IPS-18c (cell line): ENCODE measurements around the gene PFN2.
"Not testable (repeated sequence)": the region's sequence is repeated elsewhere in the genome, so short reads cannot be mapped to it uniquely, and the experiment has no call there.

Experiments used
- H3K4me3 ChIP-seq: 2 replicates; pipeline ENCODE4 v1.7.0; 2013; ENCODE audit warnings: low read depth, mild to moderate bottlenecking, low read length, moderate library complexity; ENCODE audit not compliant: insufficient read depth
- H3K9me3 ChIP-seq: one replicate; pipeline ENCODE4 v1.6.1; 2013; ENCODE audit warnings: mild to moderate bottlenecking, low read length, moderate library complexity; ENCODE audit not compliant: control insufficient read depth, insufficient read depth

PFN2 gene, protein sequence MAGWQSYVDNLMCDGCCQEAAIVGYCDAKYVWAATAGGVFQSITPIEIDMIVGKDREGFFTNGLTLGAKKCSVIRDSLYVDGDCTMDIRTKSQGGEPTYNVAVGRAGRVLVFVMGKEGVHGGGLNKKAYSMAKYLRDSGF

DNA sequence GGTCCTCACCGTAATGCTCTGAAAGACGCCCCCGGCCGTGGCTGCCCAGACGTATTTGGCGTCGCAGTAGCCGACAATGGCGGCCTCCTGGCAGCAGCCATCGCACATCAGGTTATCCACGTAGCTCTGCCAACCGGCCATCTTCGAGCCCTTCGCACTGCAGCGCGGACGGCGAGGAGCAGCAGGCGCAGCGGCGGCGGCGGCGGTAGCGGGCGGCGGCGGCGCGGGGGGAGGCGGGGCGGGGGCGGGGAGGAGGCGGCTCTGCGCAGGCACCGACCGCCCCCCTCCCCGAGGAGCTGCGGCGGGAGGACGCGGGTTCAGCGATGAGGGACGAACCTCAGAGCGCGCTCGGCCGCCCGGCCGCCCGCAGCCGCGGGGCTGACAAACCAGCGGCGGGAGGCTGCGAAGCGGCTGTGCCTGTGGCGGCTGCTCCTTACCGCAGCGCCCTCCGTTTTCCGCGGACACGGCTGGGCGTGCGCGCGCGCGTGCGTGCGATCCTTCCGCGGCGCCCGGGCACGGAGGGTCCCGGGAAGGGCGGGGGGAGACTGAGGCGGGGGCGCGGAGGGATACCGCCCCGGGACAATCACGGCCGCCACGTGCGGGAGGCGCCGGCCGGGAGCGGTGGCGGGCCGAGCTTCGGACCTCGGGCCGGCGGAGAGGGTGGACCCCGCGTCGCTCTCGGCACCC is at the start of gene PFN2:
Gene PFN2 (minus strand): TSS at position 180 of the 687 bp plus-strand sequence. CDS start 39 bp downstream, at position 141.
- H3K4me3 ChIP-seq, result peak within 1 kb of the TSS; percentile 81
- H3K9me3 ChIP-seq, result no peaks in the 10 kb centered on the region

DNA sequence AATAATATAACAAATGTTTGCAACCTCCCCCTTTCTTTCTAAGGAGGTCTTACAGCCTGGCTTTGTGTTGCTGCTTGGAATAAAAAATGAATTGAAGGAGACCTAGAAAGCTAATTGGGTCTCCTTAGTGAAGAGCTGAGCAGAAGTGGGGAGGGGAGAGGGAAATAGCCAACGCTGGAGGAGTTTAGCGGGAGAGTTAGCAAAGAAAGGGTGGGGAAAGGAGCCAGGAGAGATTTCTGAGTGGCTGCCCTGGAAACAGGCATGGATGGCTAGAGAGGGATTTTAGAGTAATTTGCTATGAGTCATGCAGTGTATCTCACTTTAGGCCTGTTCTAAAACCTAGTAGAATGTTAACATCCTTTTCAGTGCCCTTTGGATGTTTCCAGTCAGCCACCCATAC is 45.2 kb upstream of the PFN2 start:
- H3K4me3 ChIP-seq, result no peak overlapping the region
- no peaks in the 10 kb centered on the region for H3K9me3 ChIP-seq

DNA sequence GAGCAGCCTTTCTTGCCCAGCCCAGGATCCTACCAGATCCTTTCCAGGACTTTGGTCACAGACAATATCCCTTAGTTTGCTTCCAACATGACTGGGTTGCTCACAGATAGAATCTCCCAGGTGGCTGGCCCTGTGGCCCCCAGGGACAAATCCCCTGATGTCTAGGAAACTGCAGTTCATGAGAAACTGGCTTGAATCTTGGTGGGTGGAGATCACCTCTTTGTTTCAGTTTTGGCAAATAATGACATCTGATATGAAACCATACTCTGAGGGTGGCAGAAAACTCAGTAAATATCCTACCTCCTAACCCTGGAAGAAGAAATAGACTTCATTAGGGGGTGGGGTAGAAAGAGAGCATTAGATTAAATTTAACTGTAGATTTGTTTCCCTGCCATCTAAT is 44.1 kb upstream of the PFN2 start:
- no peak overlapping the region for H3K4me3 ChIP-seq
- H3K9me3 ChIP-seq, result no peaks in the 10 kb centered on the region

DNA sequence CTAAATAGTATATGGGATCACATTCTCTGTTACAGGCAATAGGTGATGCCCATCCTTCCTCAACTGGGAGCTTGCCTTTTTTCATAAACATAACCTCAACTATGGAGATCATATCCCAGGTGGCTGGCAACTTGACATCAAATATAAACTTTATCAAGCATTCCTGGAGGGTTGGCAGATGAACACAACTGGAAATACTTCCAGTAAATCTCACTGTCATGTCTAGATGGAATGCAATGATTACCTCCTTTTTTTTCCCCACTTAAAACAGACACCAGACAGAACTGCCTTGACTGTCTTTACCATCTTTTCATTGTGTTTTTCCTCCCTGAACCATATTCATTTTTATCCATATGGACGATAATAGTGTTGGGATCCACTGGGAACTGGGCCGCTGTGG is 43.1 kb upstream of the PFN2 start:
- H3K9me3 ChIP-seq, result no peaks in the 10 kb centered on the region
- H3K4me3 ChIP-seq, result no peak overlapping the region

DNA sequence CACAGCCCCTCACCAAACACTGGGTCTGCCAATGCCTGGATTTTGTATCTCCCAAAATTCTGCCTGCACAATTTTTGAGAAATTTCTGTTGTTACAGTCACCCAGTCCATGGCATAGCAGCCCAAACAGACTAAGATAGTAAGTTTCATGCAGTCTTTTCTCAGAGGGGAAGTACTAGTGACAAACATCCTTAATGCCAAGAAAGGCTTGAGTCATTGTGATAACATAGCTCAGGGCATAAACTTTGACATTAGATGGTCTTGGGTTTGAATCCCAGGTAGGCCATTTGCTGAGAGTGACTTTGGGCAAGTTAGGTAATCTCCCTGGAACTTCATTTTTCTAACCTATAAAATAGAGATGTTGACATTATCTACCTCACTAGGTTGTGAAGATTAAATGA is 36.1 kb upstream of the PFN2 start:
- Histone ChIP-seq H3K4me3 (no peak overlapping the region), H3K9me3 (no peaks in the 10 kb centered on the region)

DNA sequence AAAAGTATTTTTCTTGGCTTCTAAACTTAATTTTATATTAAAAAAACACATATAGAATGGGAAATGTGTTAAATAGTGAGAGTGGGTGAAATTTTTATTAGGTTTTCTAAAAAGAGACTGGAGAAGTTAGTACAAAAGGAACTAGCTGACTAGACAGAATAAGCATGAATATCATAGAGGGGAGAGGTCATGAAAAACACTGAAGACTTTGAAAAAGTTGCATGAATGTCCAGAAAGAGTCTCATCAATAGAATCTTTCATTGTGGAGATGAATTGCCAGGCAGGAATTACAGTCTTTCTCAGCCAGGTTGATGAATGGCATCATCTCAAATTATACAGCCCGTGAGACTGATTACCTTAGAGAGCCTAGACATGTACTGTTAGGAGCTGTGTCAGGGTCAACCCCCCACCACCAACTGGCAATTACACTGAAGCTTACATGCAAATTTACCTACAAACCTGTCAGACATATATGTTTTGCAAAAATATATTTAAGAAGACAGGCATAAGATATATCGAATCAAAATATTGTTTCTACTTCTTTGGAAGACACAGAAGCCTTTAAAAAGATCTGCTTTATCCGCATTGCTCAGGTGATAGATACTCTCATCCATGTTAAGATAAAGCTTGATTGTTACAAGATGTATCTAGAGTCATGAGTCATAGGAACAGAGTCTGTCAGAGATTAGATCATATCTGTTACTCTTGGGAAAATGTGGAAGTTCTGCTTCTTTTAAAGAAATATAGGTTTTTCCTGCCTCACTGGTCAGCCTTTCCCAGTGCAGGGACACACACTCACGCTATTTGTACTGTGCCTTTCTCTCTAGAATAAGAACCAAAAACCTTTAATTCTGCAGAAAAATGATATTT is 34.8 kb upstream of the PFN2 start:
- Histone ChIP-seq H3K4me3 (no peak overlapping the region), H3K9me3 (no peaks in the 10 kb centered on the region)

DNA sequence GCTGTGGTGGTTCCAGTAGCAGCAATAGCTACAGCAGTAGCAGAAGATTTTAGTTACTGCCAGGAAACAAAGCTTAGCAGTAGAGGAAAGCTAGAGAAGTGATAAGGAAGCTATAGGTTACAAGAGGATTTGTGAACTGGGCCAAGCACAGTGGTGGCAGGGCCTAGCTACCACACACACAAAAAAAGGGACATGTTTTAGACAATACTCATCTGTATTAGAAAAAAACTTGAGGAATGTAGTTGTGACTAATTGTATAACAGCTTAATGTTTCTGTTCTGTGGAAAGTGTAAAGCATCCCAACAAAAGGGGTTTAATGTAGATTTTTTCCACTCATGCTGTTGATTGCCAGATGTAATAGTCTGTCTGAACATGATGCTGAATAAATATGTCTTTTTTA is 29.9 kb upstream of the PFN2 start:
- no peak overlapping the region for H3K4me3 ChIP-seq
- H3K9me3 ChIP-seq, result no peaks in the 10 kb centered on the region

DNA sequence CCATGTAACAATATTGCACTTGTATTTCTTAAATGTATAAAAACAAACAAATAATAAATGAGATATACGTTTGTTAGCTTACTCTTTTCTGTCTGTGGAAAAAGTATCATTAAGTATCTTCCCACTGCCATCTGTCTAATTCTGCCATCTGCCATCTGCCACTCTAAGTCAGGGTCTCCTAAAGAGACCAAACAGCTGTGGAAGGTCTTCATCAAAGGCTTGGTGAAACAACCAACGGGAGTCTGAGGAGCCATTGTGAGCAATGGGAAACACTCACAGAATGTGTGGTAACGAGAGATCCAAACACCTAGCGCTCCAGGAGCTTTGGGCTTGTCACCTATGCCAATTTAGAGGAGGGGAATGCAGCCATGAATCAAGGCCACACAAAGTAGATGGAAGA is 28.7 kb upstream of the PFN2 start:
- H3K9me3 ChIP-seq, result no peaks in the 10 kb centered on the region
- H3K4me3 ChIP-seq, result no peak overlapping the region

DNA sequence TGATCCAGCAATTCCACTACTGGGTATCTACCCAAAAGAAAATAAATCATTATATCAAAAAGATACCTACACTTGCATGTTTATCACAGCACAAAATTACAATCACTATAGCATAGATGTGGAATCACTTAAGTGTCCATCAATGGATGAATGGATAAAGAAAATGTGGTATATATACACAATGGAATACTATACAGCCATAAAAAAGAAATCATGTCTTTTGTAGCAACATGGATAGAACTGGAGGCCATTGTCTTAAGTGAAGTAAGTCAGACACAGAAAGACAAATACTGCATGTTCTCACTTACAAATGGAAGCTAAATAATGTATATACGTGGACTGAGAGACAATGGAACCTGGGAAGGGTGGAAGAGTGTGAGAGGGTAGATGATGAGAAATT is 28.3 kb upstream of the PFN2 start:
- Histone ChIP-seq H3K4me3 (no peak overlapping the region), H3K9me3 (no peaks in the 10 kb centered on the region)

DNA sequence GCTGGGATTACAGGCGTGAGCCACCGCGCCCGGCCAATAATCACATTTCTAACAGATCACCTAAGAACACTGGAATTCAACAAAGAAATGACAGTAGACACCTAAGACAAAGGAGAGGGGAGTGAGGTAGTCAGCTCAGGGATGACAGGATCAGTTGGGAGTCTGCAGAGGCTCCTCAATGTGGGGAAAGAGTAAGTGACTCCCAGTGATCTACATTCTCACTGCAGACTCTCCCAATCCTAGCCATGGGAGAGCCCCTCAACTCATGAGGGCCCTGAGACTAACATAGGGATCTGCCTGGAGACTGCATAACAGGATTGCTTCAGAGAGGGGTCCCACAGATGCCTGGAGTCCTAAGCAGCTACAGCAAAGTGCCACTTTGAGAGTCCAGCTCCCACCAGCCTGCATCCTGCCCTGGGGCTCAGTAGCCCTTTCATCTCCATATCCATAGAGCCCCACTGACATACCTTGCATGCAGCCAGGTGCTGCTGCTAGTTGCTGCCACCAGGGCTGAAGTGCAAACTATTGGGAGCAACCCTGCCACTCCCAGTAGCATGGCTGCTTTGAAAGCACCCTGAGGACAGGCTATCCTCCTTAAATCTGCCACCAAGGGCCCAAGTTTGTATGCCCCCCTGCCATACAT is 21.8 kb upstream of the PFN2 start:
- Histone ChIP-seq H3K4me3 (no peak overlapping the region), H3K9me3 (no peaks in the 10 kb centered on the region)

DNA sequence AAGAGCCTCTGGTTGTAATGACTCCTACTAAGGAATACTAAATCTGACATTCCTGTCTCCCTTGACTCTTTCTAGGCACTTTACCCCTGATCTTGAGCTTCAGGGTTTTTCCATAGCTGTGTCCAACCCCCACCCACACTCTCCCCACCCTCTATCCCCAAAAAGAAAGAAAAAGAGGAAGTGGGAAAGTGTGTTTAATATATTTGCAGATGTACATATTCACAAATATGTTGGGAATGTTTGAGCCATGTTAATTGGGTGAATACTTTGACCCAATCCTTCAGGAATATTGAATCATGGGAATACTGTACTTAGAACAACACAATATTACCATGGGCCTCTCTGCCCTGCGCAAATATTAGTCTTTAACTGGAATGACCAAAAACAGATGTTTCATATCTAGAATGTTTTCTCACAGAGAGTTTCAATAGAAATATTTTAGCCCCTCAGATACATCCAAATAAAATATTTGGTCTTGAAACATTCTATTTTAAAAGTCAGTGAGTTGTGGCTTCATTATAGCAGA is 19.8 kb upstream of the PFN2 start:
- no peaks in the 10 kb centered on the region for H3K9me3 ChIP-seq
- H3K4me3 ChIP-seq, result no peak overlapping the region

DNA sequence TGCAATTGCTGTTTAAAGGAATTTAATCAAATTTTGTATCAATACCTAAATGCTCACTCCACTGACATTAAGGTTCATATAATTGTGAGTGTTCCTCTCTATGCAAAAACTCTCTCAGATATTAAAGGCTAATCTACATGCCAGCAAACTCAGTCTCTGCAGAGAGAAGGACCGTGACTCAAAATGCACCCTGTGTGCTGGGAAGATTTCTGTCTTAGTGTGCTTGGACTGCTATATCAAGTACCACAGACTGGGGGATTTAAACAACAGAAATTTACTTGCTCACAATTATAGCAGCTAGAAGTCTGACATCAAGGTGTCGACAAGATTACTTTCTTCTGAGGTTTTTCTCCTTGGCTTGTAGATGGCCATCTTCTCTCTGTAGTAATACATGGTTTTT is 18.6 kb upstream of the PFN2 start:
- H3K4me3 ChIP-seq, result no peak overlapping the region
- no peaks in the 10 kb centered on the region for H3K9me3 ChIP-seq

DNA sequence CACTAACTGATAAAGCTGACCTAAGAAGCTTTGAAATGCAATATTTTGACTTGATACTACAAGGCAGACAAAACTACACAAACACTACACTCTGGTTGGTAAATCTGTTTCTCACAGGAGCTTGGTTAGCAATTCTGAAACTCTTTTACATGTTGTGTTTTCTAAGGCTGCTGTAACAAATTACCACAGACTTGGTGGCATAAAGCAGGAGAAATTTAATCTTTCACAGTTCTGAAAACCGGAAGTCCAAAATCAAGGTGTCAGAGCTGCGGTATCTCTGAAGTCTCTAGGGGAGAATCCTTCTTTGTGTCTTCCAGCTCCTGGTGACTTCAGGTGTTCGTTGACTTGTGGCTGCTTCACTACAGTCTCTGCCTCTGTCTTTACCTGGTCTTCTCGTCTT is 12.9 kb upstream of the PFN2 start:
- Histone ChIP-seq H3K4me3 (no peak overlapping the region), H3K9me3 (no peaks in the 10 kb centered on the region)

DNA sequence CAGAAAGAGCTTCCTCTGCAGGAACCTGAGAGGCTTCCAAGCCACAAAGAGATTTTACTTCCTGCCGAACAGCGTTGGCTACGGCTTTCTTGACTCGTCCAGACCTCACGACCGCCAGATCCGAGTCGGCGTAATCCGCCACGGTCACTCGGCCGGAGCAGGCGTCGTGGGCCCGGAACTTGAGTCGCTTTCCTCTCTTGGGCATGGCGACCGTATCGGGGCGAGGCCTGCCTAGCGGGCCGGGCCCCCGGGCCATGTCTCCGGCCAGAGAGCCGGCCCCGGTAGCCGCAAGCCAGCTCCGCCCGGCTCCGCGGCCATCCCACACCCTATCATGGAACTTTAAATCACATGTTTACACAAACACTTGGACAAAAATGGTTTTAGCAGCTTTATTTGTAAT is 12.4 kb upstream of the PFN2 start:
- not testable (repeated sequence) for H3K9me3 ChIP-seq, H3K4me3 ChIP-seq

DNA sequence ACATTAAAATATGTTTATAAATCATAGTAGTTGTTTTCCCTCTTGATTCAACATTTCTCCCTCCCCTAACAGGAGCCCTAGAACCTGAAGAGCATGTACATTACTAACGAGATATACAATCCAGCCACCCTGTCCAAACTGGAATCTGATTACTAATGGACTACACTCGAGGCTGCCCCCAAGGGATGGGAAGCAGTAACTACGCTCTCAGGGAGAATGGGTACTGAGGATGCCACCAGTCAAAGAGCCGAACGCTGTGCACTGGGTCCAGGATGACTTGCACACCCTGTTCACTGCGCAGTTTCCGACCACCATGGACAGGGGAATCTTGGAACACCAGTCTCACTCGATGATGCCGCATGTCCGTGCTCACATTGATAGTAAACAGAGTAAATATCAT is 11.3 kb upstream of the PFN2 start:
- not testable (repeated sequence) for H3K4me3 ChIP-seq, H3K9me3 ChIP-seq

DNA sequence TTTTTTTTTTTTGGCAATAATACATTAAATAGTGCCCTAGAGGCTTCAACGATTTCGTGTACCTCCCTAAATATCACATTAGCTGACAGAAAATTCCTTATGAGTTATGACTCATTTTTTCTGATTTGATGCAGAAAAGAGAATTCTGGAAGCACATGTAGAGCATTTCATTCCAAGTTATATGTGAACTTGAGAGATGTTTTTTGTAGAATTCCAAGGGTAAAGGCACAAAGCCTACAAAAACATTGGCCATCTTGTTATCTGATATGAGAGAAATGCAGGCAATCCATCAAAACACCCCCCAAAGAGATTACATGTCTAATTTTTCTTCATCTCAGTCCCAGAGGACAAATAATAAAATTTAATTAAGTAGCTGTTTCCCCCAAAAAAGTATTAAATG is 6.7 kb upstream of the PFN2 start:
- no peaks in the 10 kb centered on the region for H3K9me3 ChIP-seq
- H3K4me3 ChIP-seq, result no peak overlapping the region

DNA sequence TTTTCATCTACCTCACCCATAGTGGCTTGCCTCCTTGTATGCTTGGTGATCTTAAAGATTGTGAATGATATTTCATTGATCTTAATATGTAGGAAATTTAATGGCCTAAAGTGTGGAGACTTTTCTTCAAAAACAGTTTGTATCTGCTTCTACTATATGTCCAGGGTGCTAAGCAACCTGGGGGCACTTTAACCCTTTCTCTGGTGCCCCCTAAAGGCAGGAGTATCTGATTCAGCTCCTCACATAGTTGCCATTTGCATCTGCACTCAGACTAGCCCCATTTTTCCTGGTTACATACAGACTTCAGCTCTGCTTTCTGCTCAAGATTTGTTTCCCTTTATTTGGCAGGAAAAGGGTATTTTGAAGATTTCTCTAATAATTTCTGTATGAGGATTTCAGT is 5.2 kb upstream of the PFN2 start:
- no peak overlapping the region for H3K4me3 ChIP-seq
- no peaks in the 10 kb centered on the region for H3K9me3 ChIP-seq
